IMR-90 (cell line): ENCODE data around the gene SLC7A6OS. TPM values are rescaled to one million over a fixed set of nuclear protein-coding genes. Genes with fewer than 3 reads are reported as not detected.

Experiments used
- ATAC-seq: fragments of 200-7000 bp; cut with Tn5 transposase; 2 replicates; pipeline ENCODE4 v1.9.1; 2020; ENCODE audit warnings: low read depth, mild to moderate bottlenecking, moderate library complexity
- BruUV-seq: library from RNA; stranded (reverse); fragments of 400-500 nt; replicated peaks from 2 replicates; lab custom pipeline; 2021; lab: Mats Ljungman, UMichigan
- CTCF ChIA-PET: fragments of 300-600 bp; formaldehyde crosslinking; extraction: SDS; loops from one replicate; lab custom pipeline; 2021; ENCODE audit warnings: antibody characterized with exemption; lab: Yijun Ruan, JAX
- POLR2A ChIA-PET: fragments of 300-600 bp; sonication (Branson Sonifier 250); formaldehyde crosslinking; loops from one replicate; lab custom pipeline; 2022; ENCODE audit warnings: antibody characterized with exemption; ENCODE audit not compliant: unreplicated experiment; lab: Charles Lee
- DNase-seq: peaks from one replicate; pipeline ENCODE4 v3.0.0; 2013
- H2AFZ ChIP-seq: replicated peaks from 2 replicates; pipeline ENCODE3; 2013; ENCODE audit warnings: low read length, mild to moderate bottlenecking; ENCODE audit not compliant: poor library complexity
- H2AK5ac ChIP-seq: 2 replicates; pipeline ENCODE4 v1.6.1; 2013; ENCODE audit warnings: low read depth, low read length, inconsistent platforms
- H2AK9ac ChIP-seq: replicated peaks from 2 replicates; pipeline ENCODE3; 2013; ENCODE audit warnings: mild to moderate bottlenecking, low read depth, low read length, moderate library complexity; ENCODE audit not compliant: poor library complexity
- H2BK120ac ChIP-seq: 2 replicates; pipeline ENCODE4 v1.6.1; 2013; ENCODE audit warnings: low read depth, low read length, inconsistent platforms
- H2BK15ac ChIP-seq: 3 replicates; pipeline ENCODE4 v1.6.1; 2013; ENCODE audit warnings: low read depth, low read length, inconsistent platforms
- H2BK20ac ChIP-seq: 2 replicates; pipeline ENCODE4 v1.6.1; 2013; ENCODE audit warnings: low read depth, mild to moderate bottlenecking, inconsistent platforms, low read length, moderate library complexity
- H2BK5ac ChIP-seq: 2 replicates; pipeline ENCODE4 v1.6.1; 2013; ENCODE audit warnings: mild to moderate bottlenecking, low read depth, low read length, inconsistent platforms; ENCODE audit not compliant: poor library complexity, severe bottlenecking
- H3K14ac ChIP-seq: replicated peaks from 2 replicates; pipeline ENCODE4 v1.6.1; 2013; ENCODE audit warnings: low read depth, low read length, inconsistent platforms
- H3K18ac ChIP-seq: 2 replicates; pipeline ENCODE4 v1.6.1; 2013; ENCODE audit warnings: low read depth, low read length, control low read depth
- H3K23ac ChIP-seq: 2 replicates; pipeline ENCODE4 v1.6.1; 2013; ENCODE audit warnings: low read depth, low read length, inconsistent platforms
- H3K27ac ChIP-seq: 2 replicates; pipeline ENCODE4 v1.5.1; 2013; ENCODE audit warnings: mild to moderate bottlenecking, control low read depth, low read length; ENCODE audit not compliant: insufficient read depth
- H3K27me3 ChIP-seq: 2 replicates; pipeline ENCODE4 v1.6.1; 2013; ENCODE audit warnings: low read length; ENCODE audit not compliant: control insufficient read depth, insufficient read depth
- H3K36me3 ChIP-seq: 2 replicates; pipeline ENCODE4 v1.6.1; 2013; ENCODE audit warnings: low read length, mixed read lengths; ENCODE audit not compliant: control insufficient read depth, insufficient read depth
- H3K4ac ChIP-seq: 2 replicates; pipeline ENCODE4 v1.6.1; 2013; ENCODE audit warnings: low read depth, low read length, inconsistent platforms
- H3K4me1 ChIP-seq: 2 replicates; pipeline ENCODE4 v1.6.1; 2013; ENCODE audit warnings: low read length, mixed read lengths; ENCODE audit not compliant: control insufficient read depth, insufficient read depth
- H3K4me2 ChIP-seq: 2 replicates; pipeline ENCODE4 v1.6.1; 2013; ENCODE audit warnings: low read depth, mild to moderate bottlenecking, control low read depth, low read length, moderate library complexity
- H3K4me3 ChIP-seq: 2 replicates; pipeline ENCODE4 v1.5.1; 2013; ENCODE audit warnings: low read depth, mild to moderate bottlenecking, control low read depth, low read length, moderate library complexity; ENCODE audit not compliant: insufficient read depth
- H3K56ac ChIP-seq: 2 replicates; pipeline ENCODE4 v1.6.1; 2013; ENCODE audit warnings: low read length, inconsistent platforms; ENCODE audit not compliant: insufficient read depth; ENCODE audit errors: extremely low read depth
- H3K79me1 ChIP-seq, 2 experiments: 2 replicates each; pipeline ENCODE4 v1.6.1; 2013; ENCODE audit warnings: low read length in 2 of 2, inconsistent platforms in 1 of 2, low read depth in 1 of 2
- H3K9ac ChIP-seq: 2 replicates; pipeline ENCODE4 v1.6.1; 2013; ENCODE audit warnings: low read depth, low read length, control low read depth
- H3K9me1 ChIP-seq: 2 replicates; pipeline ENCODE4 v1.6.1; 2013; ENCODE audit warnings: low read length, inconsistent platforms; ENCODE audit not compliant: insufficient read depth
- H3K9me3 ChIP-seq: 2 replicates; pipeline ENCODE4 v1.6.1; 2013; ENCODE audit warnings: low read length; ENCODE audit not compliant: control insufficient read depth, insufficient read depth
- H4K20me1 ChIP-seq: 2 replicates; pipeline ENCODE4 v1.6.1; 2013; ENCODE audit warnings: low read length, inconsistent platforms; ENCODE audit not compliant: insufficient read depth
- H4K5ac ChIP-seq: 2 replicates; pipeline ENCODE4 v1.6.1; 2013; ENCODE audit warnings: mild to moderate bottlenecking, low read depth, low read length, control low read depth
- H4K8ac ChIP-seq, 2 experiments: 2 replicates each; pipeline ENCODE4 v1.6.1; 2013; ENCODE audit warnings: low read depth in 2 of 2, low read length in 2 of 2, control low read depth in 1 of 2, inconsistent platforms in 1 of 2
- H4K91ac ChIP-seq: 2 replicates; pipeline ENCODE4 v1.6.1; 2013; ENCODE audit warnings: low read depth, low read length, inconsistent platforms; ENCODE audit not compliant: insufficient read depth
- MAFK ChIP-seq: IDR thresholded peaks from 2 replicates; pipeline ENCODE4 v1.6.1; 2012; ENCODE audit warnings: low read depth, low read length, improper control_type of control experiment
- SMC3 ChIP-seq: fragments of 150-350 bp; IDR thresholded peaks from 2 replicates; pipeline ENCODE4 v1.6.1; 2016; ENCODE audit warnings: low read depth, mild to moderate bottlenecking, antibody characterized with exemption, low read length, moderate library complexity
- USF2 ChIP-seq: fragments of 150-350 bp; IDR thresholded peaks from 2 replicates; pipeline ENCODE4 v1.6.1; 2017; ENCODE audit warnings: mild to moderate bottlenecking, antibody characterized with exemption, low read length, low read depth
- WGBS, 2 experiments: methylation state at CpG; one replicate each; pipeline versions ENCODE4 v1.1.5 to v1.1.7; 2013; ENCODE audit warnings: missing lambda C conversion rate in 2 of 2; ENCODE audit not compliant: insufficient read length in 1 of 2; ENCODE audit errors: extremely low coverage in 2 of 2; 5-methylcytosine and 5-hydroxymethylcytosine counted together
- dilution Hi-C: fragments of 300-500 bp; cut with HindIII; formaldehyde crosslinking; loops from one replicate; pipeline ENCODE4 v1.14.3; 2018; ENCODE audit warnings: low sequenced_read_pairs; ENCODE audit not compliant: unreplicated experiment
- in situ Hi-C: fragments of 300-500 bp; cut with MboI; formaldehyde crosslinking; loops from 3 replicates; pipeline ENCODE4 v1.14.3; 2019; ENCODE audit warnings: low sequenced_read_pairs, inconsistent platforms, mixed read lengths
- intact Hi-C: fragments of 100-400 bp; cut with micrococcal nuclease; formaldehyde crosslinking; loops from 2 replicates; pipeline ENCODE4 v1.10.0; 2022
- polyA plus RNA-seq, 3 experiments: library from polyadenylated mRNA; depleted of rRNA; stranded (reverse); fragments of >200 nt; gene quantifications; 2 replicates each; pipeline ENCODE4 v1.2.3, GENCODE V29; 2012; ENCODE audit warnings: low replicate concordance in 1 of 3
- total RNA-seq: library from RNA; depleted of rRNA; stranded (reverse); fragments of >200 nt; gene quantifications from 2 replicates; pipeline ENCODE4 v1.2.3, GENCODE V29; 2012

The SLC7A6OS gene
- total and polyA plus RNA-seq, 2 of the 4 experiments (the other 2 are of a cell fraction) = 6.8 to 8.4 TPM

GRCh38 chr16:68269793-68270192 lies 41.0 kb downstream of the SLC7A6OS start:
- Histone ChIP-seq H3K4ac (no peak overlapping the region), H3K79me1 (peaks cover 25 to 79% of the 10 kb centered on the region in 2 experiments; a peak in 3 of 4 replicates), H3K14ac (no peak overlapping the region), H3K9ac (no peak overlapping the region), H3K9me3 (no peaks in the 10 kb centered on the region), H4K5ac (no peak overlapping the region), H2AK5ac (no peak overlapping the region), H2BK15ac (no peak overlapping the region), H3K27me3 (no peaks in the 10 kb centered on the region), H3K4me1 (peaks cover 7% of the 10 kb centered on the region), H3K23ac (no peak overlapping the region), H3K18ac (no peak overlapping the region), H3K36me3 (peaks cover 27% of the 10 kb centered on the region), H3K4me2 (no peak overlapping the region), H3K9me1 (peaks cover 17% of the 10 kb centered on the region; the same call in 1 of the 2 replicates), H4K8ac (no peak overlapping the region), H3K27ac (no peak overlapping the region), H2BK5ac (no peak overlapping the region), H2AK9ac (no peak overlapping the region), H3K56ac (no peak overlapping the region), H2AFZ (no peak overlapping the region), H3K4me3 (no peak overlapping the region), H2BK120ac (no peak overlapping the region), H4K20me1 (peaks cover 76% of the 10 kb centered on the region), H2BK20ac (no peak overlapping the region), H4K91ac (no peak overlapping the region)
- dilution Hi-C loops = no loop called here
- intact Hi-C loops = loop anchor here (5.0 kb wide), 1 partner anchor 43 kb away; the partner anchor contains the start of genes PRMT7 and SLC7A6OS
- TF ChIP-seq SMC3 (no peak), MAFK (no peak), USF2 (no peak)
- DNase-seq (no peak), ATAC-seq (no peak)
- CTCF ChIA-PET = no interaction called here
- in situ Hi-C loops = no loop called here
- BruUV-seq = no TSS peak
- POLR2A ChIA-PET = no interaction called here
- no CpG with 5 or more reads among the region's 4 CpGs for WGBS, 2 experiments
